ENCODE measurements around the gene SRF. TPM values are rescaled to one million over a fixed set of nuclear protein-coding genes. Genes with fewer than 3 reads are reported as not detected.

Gene SRF
- polyA plus RNA-seq, 3 donors, result 27.6 to 32.8 (median 31.5) TPM

- no peak for DNase-seq (ENCODE audit: extremely low read depth in 1 of 11, low read depth in 9 of 11, low spot score in 4 of 11)
Observed at GRCh38 chr6:43200541-43200940, 29.5 kb downstream of the SRF start.

- DNase-seq (ENCODE audit: extremely low read depth in 1 of 11, low read depth in 9 of 11, low spot score in 4 of 11), result no peak
Observed at GRCh38 chr6:43202451-43202850, 31.4 kb downstream of the SRF start.

GRCh38 chr6:43203029-43203717 lies 32.1 kb downstream of the SRF start:
- no peak for DNase-seq (ENCODE audit: extremely low read depth in 1 of 11, low read depth in 9 of 11, low spot score in 4 of 11)

GRCh38 chr6:43203718-43204095 lies 32.6 kb downstream of the SRF start:
- no peak for DNase-seq (ENCODE audit: extremely low read depth in 1 of 11, low read depth in 9 of 11, low spot score in 4 of 11)

- DNase-seq (ENCODE audit: extremely low read depth in 1 of 11, low read depth in 9 of 11, low spot score in 4 of 11), result no peak
Observed at GRCh38 chr6:43204271-43205105, 33.4 kb downstream of the SRF start.

GRCh38 chr6:43205849-43206248 lies 34.8 kb downstream of the SRF start:
- no peak for DNase-seq (ENCODE audit: extremely low read depth in 1 of 11, low read depth in 9 of 11, low spot score in 4 of 11)

- DNase-seq (ENCODE audit: extremely low read depth in 1 of 11, low read depth in 9 of 11, low spot score in 4 of 11), result no peak
Observed at GRCh38 chr6:43207286-43207685, 36.2 kb downstream of the SRF start.

GRCh38 chr6:43211955-43212354 lies 40.9 kb downstream of the SRF start:
- peak in 3 of 11 donors; percentile 7 to 35 (median 22) for DNase-seq (ENCODE audit: extremely low read depth in 1 of 11, low read depth in 9 of 11, low spot score in 4 of 11)

GRCh38 chr6:43213431-43213830 lies 42.4 kb downstream of the SRF start:
- DNase-seq (ENCODE audit: extremely low read depth in 1 of 11, low read depth in 9 of 11, low spot score in 4 of 11), result no peak

GRCh38 chr6:43215066-43215465 lies 44.0 kb downstream of the SRF start:
- DNase-seq (ENCODE audit: extremely low read depth in 1 of 11, low read depth in 9 of 11, low spot score in 4 of 11), result no peak

GRCh38 chr6:43216200-43216599 lies 45.1 kb downstream of the SRF start:
- DNase-seq (ENCODE audit: extremely low read depth in 1 of 11, low read depth in 9 of 11, low spot score in 4 of 11), result no peak

GRCh38 chr6:43217351-43217750 lies 46.3 kb downstream of the SRF start:
- no peak for DNase-seq (ENCODE audit: extremely low read depth in 1 of 11, low read depth in 9 of 11, low spot score in 4 of 11)

- DNase-seq (ENCODE audit: extremely low read depth in 1 of 11, low read depth in 9 of 11, low spot score in 4 of 11), result no peak
Observed at GRCh38 chr6:43219119-43219518, 48.0 kb downstream of the SRF start.

- DNase-seq (ENCODE audit: extremely low read depth in 1 of 11, low read depth in 9 of 11, low spot score in 4 of 11), result no peak
Observed at GRCh38 chr6:43219814-43220213, 48.7 kb downstream of the SRF start.

- no peak for DNase-seq (ENCODE audit: extremely low read depth in 1 of 11, low read depth in 9 of 11, low spot score in 4 of 11)
Observed at GRCh38 chr6:43220439-43220951, 49.4 kb downstream of the SRF start.

GRCh38 chr6:43221046-43221972 lies 50.2 kb downstream of the SRF start:
- DNase-seq (ENCODE audit: extremely low read depth in 1 of 11, low read depth in 9 of 11, low spot score in 4 of 11), result no peak

GRCh38 chr6:43222418-43223059 lies 51.5 kb downstream of the SRF start:
- DNase-seq (ENCODE audit: extremely low read depth in 1 of 11, low read depth in 9 of 11, low spot score in 4 of 11), result no peak

GRCh38 chr6:43223175-43223574 lies 52.1 kb downstream of the SRF start:
- DNase-seq (ENCODE audit: extremely low read depth in 1 of 11, low read depth in 9 of 11, low spot score in 4 of 11), result no peak

All from renal cortex interstitium (tissue), 11 donors.